Stromal cell of bone marrow (primary cell): Measurements from ENCODE around the gene MYCBP.

Source experiments
- DNase-seq: peaks from one replicate; pipeline ENCODE4 v3.0.0-alpha.2; 2012; ENCODE audit warnings: low read depth

MYCBP gene

GRCh38 chr1:38819516-38819915 lies 53.6 kb downstream of the MYCBP start:
- DNase-seq: no peak

DNA sequence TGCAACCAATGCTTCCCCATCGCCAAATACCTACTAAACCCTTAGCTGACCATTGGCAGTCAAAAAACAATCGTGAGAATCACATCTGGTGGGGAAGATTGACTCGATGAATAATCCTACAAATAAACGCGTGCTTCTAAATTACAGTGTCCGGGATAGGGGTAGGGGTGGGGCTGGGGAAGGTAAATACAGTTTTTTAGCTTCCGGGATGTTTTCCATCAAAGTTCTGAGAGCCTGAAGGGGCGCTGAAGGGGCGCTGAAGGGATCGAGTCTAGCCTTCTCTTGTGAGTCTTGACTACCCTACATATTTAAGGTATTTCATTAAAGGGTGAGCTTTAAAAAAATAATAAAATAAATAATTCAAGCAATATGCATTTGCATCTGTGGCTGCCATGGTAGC lies 54.1 kb downstream of the MYCBP start:
- DNase-seq: no peak

DNA sequence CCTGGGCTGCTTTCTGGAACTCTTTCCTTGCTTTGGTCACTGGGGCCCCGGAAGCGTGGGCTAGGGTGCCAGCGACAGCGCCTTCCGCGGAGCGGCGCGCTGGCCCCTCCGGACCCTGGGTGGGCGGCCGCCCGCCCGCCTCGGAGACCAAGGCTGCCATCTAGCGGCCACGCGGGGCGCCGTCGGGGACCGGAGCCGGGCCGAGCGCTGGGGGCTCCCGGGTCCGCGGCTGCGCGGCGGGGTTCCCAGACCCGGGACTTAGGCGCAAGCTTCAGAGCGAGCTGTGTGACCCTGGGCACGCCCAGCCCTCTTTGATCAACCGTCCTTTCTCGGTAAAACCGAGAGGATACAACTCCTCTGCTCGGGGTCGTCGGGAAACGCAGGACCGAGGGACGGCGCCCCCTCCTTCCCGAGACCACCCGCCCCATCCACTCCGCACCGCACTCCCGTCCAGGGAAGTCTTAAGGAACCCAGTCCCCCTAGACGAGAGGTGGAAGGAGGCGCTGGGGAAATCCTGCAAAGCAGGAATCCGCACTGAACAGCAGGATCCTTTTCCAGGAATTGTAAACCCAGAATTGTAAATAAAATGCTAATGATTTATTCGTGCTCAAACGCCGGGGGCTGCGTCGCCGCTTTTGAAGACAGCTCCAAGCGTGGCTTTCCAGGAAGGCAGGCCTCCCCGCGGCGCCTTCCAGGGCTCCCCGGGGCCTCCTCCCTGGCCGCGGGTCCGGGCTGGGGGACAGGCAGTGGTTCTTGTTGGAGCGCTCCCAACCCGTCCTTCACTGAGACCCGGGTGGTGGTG lies 54.8 kb downstream of the MYCBP start:
- DNase-seq: no peak

DNA sequence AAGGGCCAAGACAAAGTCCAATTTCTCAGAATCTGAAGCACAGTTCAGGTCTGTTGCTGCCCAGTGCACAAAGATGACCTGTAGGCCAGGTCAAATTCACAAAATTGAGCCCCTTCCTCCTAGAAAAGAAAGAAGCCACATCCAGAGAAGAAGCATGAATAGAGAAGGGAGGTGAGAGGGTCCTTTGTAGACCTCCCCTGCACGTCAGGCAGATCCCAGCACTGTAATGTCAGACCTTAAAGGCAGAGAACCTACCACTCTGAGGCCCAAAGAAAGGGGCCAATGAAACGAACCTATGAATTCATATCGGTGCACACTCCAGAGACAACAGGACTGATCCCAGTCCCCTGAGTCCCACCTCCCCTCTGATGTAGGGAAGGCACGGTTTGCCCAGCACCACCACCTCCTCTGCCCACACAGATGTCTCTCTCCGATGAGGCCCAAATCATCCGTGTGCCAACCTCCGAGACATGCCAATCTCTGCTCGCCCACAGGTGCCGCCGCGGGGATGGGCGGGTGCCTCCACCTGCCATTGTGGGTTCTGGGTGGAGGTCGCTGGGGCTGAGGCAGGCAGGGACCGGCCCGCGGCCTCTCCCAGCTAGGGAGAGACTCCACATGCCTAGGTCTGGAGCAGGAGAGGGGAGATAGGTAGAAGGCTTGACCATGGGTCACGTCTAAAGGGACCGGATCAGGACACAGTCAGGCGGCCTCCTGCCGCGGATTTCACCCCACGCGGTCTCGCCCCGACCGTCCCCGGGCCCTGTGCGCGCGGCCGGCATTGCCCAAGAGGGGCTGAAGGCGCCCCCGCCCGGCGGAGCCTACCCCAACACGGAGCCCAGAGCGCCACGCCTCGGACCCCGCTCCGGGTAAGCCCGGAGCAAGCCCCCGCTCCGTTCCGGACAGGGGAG lies 55.6 kb downstream of the MYCBP start:
- DNase-seq: no peak

DNA sequence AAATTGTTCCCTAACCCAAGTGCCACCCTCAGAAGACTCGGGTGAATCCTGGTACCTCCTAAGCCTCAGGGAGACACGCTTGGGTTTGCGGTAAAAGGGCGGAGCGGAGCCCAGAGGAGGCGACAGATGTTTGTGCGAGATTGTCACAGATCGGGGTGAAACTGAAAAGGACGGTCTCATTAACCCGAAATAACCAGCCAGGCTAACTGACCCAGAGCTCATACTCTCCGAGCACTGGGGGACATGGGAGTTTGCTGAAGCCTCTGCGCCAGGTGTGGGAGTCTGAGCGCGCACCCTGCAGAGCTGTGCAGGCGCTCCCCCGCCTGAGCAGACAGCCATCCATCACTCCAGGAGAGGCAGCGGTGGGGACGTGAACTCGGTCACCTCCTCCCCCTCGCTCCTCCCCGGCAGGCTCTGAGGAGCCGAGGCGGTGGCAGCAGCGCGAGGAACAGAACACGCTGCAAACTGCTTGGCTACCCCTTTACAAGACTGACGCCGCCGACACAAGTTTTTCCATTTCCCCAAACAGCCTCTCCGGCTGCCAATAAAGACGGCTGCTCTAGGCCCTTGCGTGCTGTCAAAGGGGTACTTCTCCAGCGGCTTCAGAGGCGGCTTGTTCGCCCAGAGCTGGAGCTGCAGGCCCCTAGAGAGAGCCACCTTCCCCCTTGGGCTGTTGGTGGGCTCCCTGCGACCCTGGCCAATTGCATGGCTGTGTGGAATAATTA lies 57.1 kb downstream of the MYCBP start:
- DNase-seq: no peak

DNA sequence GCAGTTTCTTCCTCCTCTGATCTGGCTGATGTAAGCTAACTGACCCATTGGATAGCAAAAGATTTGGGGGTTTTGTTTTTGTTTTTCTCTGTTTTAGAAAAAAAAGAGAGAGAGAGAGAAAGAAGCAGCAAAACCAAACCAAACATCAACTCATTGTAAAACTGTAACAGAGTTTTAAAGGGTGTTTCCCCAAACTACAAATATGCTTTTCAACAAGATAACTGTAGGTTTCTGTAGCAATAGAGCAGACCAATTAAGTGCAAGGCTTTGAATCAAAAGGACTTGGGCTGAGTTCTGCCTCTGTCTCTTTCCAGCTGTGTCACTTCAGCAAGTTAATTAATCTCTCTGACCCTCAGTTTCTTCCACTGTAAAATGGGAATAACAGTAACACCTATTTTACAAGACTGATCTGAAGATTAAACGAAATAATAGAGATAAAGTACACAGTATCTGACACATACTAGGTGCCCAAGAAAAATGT lies 58.1 kb downstream of the MYCBP start:
- DNase-seq: no peak

- DNase-seq: no peak
Observed at GRCh38 chr1:38814444-38814983, 58.6 kb downstream of the MYCBP start.

DNA sequence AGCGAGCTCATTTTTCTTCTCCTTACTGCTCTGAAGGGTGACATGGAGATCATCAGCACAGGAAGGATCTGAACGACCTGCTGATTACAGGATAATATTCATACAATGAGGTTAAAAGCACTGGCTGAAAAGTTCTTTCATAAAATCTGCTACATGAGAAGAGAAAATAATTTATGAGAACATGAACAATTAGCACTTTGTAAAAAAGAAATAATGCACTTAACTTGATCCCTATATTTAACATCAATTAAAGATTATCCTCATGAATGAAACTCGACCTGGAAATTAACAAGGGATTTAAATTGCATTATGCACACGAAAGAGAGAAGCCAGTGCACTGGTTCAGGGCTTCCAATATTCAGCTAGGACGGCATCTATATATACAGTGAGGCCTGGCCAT lies 60.2 kb downstream of the MYCBP start:
- no peak for DNase-seq
